ENCODE measurements around the gene ESRRA. TPM values are rescaled to one million over a fixed set of nuclear protein-coding genes. Genes with fewer than 3 reads are reported as not detected.

Gene ESRRA
- total and polyA plus RNA-seq, 9 of the 15 experiments (the other 6 are each of a cell fraction or from before 2014, with no cell fraction given): 0.27 to 89.7 (median 23.7) TPM

DNA sequence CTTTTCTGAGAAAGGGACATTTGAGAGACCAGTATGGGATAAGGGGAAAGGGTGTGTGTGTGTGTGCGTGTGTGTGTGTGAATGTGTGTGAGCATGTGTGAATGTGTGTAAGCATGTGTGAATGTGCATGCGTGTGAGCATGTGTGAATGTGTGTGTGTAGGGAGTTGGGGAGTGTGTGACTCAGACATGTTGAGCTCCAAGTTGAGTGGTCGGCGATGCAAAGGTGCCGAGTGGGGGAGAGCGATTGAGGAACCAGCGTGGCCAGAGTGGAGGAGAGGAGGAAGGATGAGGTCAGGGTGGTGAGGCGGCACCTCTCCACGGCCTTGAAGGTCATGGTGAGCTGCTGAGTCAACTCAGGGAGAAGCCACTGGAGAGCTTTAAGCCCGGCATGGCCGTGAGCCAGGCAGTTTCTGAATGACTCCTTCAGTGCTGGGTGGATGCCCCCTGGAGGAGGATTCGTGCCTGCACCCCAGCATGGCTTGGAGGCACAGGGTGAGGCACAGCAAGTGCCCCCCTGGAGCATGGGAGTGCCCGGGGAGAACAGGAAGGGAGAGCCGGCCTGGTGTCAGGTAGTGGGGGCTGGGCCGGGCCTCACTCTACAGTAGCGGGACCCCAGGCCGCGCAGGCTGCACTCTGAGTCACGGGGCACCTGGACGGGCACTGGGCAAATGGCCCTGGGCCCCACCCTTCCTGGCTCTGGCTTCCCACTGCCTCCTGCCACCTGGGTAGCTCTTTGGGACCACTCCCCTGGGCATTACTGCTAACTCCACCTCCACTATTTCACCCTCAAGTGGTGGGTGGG is 26.4 kb downstream of the ESRRA start (continued):
- TF ChIP-seq HBP1 (CRISPR knock-in tag; IDR thresholded peaks at IDR 0.05) (peak; percentile 93), ZNF23 (CRISPR knock-in tag; IDR thresholded peaks at IDR 0.05) (no peak), CBFA2T3 (IDR thresholded peaks at IDR 0.05) (peak; percentile 54), ATF4 (CRISPR knock-in tag; IDR thresholded peaks at IDR 0.05) (no peak), RBM25 (IDR thresholded peaks at IDR 0.05; ENCODE audit: low read depth, low read length, severe bottlenecking) (no peak), ETS2 (tag; IDR thresholded peaks at IDR 0.05; ENCODE audit: borderline replicate concordance, poor library complexity, severe bottlenecking) (no peak), TEAD4 (IDR thresholded peaks at IDR 0.05; ENCODE audit: low read length) (no peak; the same call in 1 of the 2 replicates), TEAD4 (CRISPR knock-in tag; IDR thresholded peaks at IDR 0.05; ENCODE audit: borderline replicate concordance) (no peak), ILK (tag; IDR thresholded peaks at IDR 0.05; ENCODE audit: borderline replicate concordance, low read depth) (no peak), OTX1 (CRISPR knock-in tag; IDR thresholded peaks at IDR 0.05) (peak; percentile 94), E2F6 (IDR thresholded peaks at IDR 0.05; ENCODE audit: borderline replicate concordance in 1 of 2, extremely low read depth in 1 of 2, insufficient read depth in 1 of 2, insufficient read length in 1 of 2, low read depth in 1 of 2, low read length in 1 of 2, poor library complexity in 1 of 2, severe bottlenecking in 1 of 2) (peak in 1 of 2 experiments; percentile 30), KDM4B (IDR thresholded peaks at IDR 0.05; ENCODE audit: borderline replicate concordance in 2 of 2, low read depth in 1 of 2) (peak in 1 of 2 experiments; percentile 60; a peak in 1 of 4 replicates), ZEB2 (IDR thresholded peaks at IDR 0.05) (peak; percentile 77), TFAM (CRISPR knock-in tag; conservative IDR thresholded peaks at IDR 0.05) (no peak)
- TF ChIP-seq, protein P1, sequence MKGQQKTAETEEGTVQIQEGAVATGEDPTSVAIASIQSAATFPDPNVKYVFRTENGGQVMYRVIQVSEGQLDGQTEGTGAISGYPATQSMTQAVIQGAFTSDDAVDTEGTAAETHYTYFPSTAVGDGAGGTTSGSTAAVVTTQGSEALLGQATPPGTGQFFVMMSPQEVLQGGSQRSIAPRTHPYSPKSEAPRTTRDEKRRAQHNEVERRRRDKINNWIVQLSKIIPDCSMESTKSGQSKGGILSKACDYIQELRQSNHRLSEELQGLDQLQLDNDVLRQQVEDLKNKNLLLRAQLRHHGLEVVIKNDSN (CRISPR knock-in tag; IDR thresholded peaks at IDR 0.05): no peak
- TF ChIP-seq, protein P2, sequence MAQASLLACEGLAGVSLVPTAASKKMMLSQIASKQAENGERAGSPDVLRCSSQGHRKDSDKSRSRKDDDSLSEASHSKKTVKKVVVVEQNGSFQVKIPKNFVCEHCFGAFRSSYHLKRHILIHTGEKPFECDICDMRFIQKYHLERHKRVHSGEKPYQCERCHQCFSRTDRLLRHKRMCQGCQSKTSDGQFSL (CRISPR knock-in tag; IDR thresholded peaks at IDR 0.05): peak; percentile 46; the same call in 1 of the 2 replicates
- TF ChIP-seq, protein P2 (tag; IDR thresholded peaks at IDR 0.05): no peak; a peak in 1 of 4 replicates
- TF ChIP-seq, protein P3, sequence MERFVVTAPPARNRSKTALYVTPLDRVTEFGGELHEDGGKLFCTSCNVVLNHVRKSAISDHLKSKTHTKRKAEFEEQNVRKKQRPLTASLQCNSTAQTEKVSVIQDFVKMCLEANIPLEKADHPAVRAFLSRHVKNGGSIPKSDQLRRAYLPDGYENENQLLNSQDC (CRISPR knock-in tag; IDR thresholded peaks at IDR 0.05): no peak
